Sigmoid colon (tissue), 4 donors: Measurements from ENCODE around the gene MAX.

Experiments used
- EP300 ChIP-seq, 4 donors: sonication (generic); formaldehyde crosslinking; IDR thresholded peaks; one replicate each; pipeline ENCODE4 v1.6.1; 2017; ENCODE audit warnings: antibody characterized with exemption in 4 of 4
- POLR2A ChIP-seq, 2 donors: fragments of 450-650 bp; IDR thresholded peaks; one replicate each; pipeline ENCODE4 v1.6.1; 2016; ENCODE audit warnings: antibody characterized with exemption in 2 of 2, mild to moderate bottlenecking in 2 of 2, moderate library complexity in 2 of 2
- POLR2AphosphoS5 ChIP-seq, 4 donors: sonication (generic); formaldehyde crosslinking; IDR thresholded peaks; one replicate each; pipeline ENCODE4 v1.6.1; 2017; ENCODE audit warnings: antibody characterized with exemption in 4 of 4
- TF ChIP-seq, protein P1 (sequence below), 4 experiments: fragments of 450-650 bp in 3 of 4; fragments of 200-600 bp in 1 of 4; IDR thresholded peaks; one replicate each; pipeline ENCODE4 v1.5.1; 2016 to 2019; ENCODE audit warnings: antibody characterized with exemption in 4 of 4, mild to moderate bottlenecking in 3 of 4, moderate library complexity in 2 of 4

DNA sequence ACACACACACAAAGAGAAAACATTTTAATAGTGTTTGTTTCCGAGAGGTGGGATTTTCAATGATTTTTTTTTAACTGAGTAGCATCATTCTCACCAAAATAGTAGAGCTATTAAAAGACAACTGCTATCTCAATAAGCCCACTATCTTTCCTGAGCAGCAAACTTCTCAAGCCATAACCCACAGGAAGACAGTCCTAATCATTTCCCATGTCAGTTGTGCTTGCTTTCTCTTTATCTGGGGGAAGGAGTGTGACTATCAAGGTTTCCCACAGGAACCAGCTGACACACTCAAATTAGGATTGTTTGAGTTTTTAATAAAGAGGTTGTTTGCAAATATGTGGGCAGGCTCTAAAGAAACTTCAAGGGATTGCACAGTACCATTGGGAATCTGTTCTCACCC lies 4.9 kb upstream of the MAX start:
- TF ChIP-seq EP300 (IDR thresholded peaks at IDR 0.05) (no peak), POLR2A (IDR thresholded peaks at IDR 0.05) (no peak), POLR2AphosphoS5 (IDR thresholded peaks at IDR 0.05) (no peak)
- TF ChIP-seq, protein P1, sequence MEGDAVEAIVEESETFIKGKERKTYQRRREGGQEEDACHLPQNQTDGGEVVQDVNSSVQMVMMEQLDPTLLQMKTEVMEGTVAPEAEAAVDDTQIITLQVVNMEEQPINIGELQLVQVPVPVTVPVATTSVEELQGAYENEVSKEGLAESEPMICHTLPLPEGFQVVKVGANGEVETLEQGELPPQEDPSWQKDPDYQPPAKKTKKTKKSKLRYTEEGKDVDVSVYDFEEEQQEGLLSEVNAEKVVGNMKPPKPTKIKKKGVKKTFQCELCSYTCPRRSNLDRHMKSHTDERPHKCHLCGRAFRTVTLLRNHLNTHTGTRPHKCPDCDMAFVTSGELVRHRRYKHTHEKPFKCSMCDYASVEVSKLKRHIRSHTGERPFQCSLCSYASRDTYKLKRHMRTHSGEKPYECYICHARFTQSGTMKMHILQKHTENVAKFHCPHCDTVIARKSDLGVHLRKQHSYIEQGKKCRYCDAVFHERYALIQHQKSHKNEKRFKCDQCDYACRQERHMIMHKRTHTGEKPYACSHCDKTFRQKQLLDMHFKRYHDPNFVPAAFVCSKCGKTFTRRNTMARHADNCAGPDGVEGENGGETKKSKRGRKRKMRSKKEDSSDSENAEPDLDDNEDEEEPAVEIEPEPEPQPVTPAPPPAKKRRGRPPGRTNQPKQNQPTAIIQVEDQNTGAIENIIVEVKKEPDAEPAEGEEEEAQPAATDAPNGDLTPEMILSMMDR (IDR thresholded peaks at IDR 0.05): no peak
